ENCODE results near the gene ASXL1. TPM values are rescaled to one million over a fixed set of nuclear protein-coding genes. Genes with fewer than 3 reads are reported as not detected.
A peak's percentile ranks its signal among the peaks of the same experiment; 100 is the strongest.

ASXL1 gene
- polyA plus RNA-seq, 2 of the 4 experiments (the other 2 are of a cell fraction) = 35.7 to 36.0 TPM

DNA sequence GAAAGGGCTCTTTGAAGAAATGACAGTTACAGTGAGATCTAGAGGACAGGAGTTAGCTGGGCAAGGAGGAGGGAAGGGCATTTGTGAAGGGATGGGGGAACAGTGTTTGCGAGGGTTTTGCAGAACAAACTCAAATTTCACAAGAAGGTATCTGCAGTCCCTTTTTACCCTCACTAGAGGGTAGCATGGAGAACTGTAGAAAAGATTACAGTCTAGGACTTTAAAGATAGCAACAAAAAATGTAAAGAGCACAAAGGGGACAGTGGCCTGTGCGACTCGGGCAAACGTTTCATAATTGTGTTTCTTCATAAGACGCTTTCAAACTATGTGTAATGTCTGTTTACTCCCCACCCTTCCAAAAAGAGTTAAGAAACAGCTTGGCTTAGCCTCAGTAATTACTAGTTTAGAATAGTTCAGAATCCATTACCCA is 21.2 kb upstream of the ASXL1 start:
- peak; percentile 67 for TF ChIP-seq SMC3 (IDR thresholded peaks at IDR 0.05)
- TF ChIP-seq, protein P1, sequence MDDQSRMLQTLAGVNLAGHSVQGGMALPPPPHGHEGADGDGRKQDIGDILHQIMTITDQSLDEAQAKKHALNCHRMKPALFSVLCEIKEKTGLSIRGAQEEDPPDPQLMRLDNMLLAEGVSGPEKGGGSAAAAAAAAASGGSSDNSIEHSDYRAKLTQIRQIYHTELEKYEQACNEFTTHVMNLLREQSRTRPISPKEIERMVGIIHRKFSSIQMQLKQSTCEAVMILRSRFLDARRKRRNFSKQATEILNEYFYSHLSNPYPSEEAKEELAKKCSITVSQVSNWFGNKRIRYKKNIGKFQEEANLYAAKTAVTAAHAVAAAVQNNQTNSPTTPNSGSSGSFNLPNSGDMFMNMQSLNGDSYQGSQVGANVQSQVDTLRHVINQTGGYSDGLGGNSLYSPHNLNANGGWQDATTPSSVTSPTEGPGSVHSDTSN (IDR thresholded peaks at IDR 0.05) = no peak
- no peak for TF ChIP-seq EHMT2 (IDR thresholded peaks at IDR 0.05; ENCODE audit: low read depth)
- no peak for TF ChIP-seq FOXS1 (CRISPR knock-in tag; IDR thresholded peaks at IDR 0.05)
- TF ChIP-seq RAD21 (conservative IDR thresholded peaks at IDR 0.05 in 1 of 2, IDR thresholded peaks at IDR 0.05 in 1 of 2) = peak; percentile 58 to 65
- peak; percentile 56 for TF ChIP-seq CTCF (IDR thresholded peaks at IDR 0.05)
- no peak for TF ChIP-seq EP300 (IDR thresholded peaks at IDR 0.05)
- DNase-seq (ENCODE audit: low read depth in 1 of 2, low spot score in 1 of 2) (peak; percentile 44 to 57), ATAC-seq (peak; percentile 83 to 84; a peak in 5 of 6 replicates), FAIRE-seq (no peak)
- ChIA-PET CTCF (interaction anchor here (0.6 to 2.7 kb wide), 23 partner anchors 8 to 190 kb away, joined by 3 to 25 read pairs (median 4); no protein-coding TSS in a partner anchor), POLR2A (no interaction called here)
- 26% methylated on average over 5 of the region's 5 CpGs for WGBS (ENCODE audit: missing lambda C conversion rate)
- no peak overlapping the region for H3K4me3 ChIP-seq
- no peak overlapping the region for H3K4me2 ChIP-seq
- H3K27ac ChIP-seq = no peak overlapping the region
- H3K4me1 ChIP-seq = peaks cover 12% of the 10 kb centered on the region
- H3K9me3 ChIP-seq = no peaks in the 10 kb centered on the region

DNA sequence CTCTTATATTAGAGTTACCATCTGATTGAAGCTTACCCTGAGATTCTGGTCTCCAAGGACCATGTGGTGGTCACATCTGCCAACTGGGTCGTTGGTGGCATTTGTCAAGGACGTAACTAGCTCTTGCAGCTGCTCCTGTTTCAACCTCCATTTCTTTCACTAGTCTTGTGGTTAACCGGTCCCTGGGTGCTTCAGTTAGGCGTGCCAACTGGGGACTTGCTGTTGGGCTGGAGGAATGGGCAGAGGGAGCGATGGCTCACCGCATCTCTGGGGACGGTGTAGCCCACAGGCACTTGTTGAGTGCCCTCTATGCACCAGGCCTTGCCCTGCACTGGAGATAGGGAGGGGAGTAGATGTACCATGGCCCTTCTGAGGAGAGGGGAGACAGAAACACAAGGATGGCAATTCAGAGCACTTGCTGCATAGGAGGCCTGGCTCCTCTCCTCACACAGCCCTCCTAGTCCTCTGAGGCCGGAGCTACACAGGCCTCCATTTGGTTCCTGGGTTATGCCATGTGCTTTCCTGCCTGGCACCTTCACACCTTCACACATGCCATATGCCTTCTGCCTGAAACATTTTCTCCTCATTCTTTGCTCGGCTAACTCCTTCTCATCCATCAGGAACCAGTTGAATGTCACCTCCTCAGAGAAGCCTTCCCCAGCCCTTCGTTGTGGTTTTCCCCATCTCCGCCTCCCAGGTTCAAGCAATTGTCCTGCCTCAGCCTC is 20.0 kb upstream of the ASXL1 start:
- Histone ChIP-seq H3K9me3 (no peaks in the 10 kb centered on the region), H3K4me3 (no peak overlapping the region), H3K4me2 (no peak overlapping the region), H3K27ac (no peak overlapping the region), H3K4me1 (peaks cover 8% of the 10 kb centered on the region; the same call in 2 of the 3 replicates)
- DNase-seq (ENCODE audit: low read depth in 1 of 2, low spot score in 1 of 2) (no peak), FAIRE-seq (no peak), ATAC-seq (no peak)
- 93% methylated on average over 11 of the region's 11 CpGs for WGBS (ENCODE audit: missing lambda C conversion rate)
- CTCF ChIA-PET = interaction anchor here (0.6 to 2.7 kb wide), 13 partner anchors 10 to 199 kb away, joined by 3 to 25 read pairs (median 6); no protein-coding TSS in a partner anchor
- POLR2A ChIA-PET = no interaction called here
- TF ChIP-seq EHMT2 (IDR thresholded peaks at IDR 0.05; ENCODE audit: low read depth) = no peak

GRCh38 chr20:32338665-32339064 is 19.5 kb upstream of the ASXL1 start:
- DNase-seq (ENCODE audit: low read depth in 1 of 2, low spot score in 1 of 2) (no peak), FAIRE-seq (no peak), ATAC-seq (no peak)
- 87% methylated on average over 7 of the region's 7 CpGs for WGBS (ENCODE audit: missing lambda C conversion rate)
- no peak for TF ChIP-seq ZNF302 (CRISPR knock-in tag; IDR thresholded peaks at IDR 0.05)
- TF ChIP-seq, protein P2, sequence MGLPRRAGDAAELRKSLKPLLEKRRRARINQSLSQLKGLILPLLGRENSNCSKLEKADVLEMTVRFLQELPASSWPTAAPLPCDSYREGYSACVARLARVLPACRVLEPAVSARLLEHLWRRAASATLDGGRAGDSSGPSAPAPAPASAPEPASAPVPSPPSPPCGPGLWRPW (IDR thresholded peaks at IDR 0.05) = no peak
- no peak for TF ChIP-seq POLR2AphosphoS2 (conservative IDR thresholded peaks at IDR 0.05; ENCODE audit: low read length)
- TF ChIP-seq BCL3 (IDR thresholded peaks at IDR 0.05) = no peak
- TF ChIP-seq FOSB (CRISPR knock-in tag; IDR thresholded peaks at IDR 0.05) = no peak
- no peak for TF ChIP-seq RCOR1 (IDR thresholded peaks at IDR 0.05; ENCODE audit: low read depth, low read length)
- no peak for TF ChIP-seq FOXS1 (CRISPR knock-in tag; IDR thresholded peaks at IDR 0.05)
- no peak for TF ChIP-seq HDAC2 (IDR thresholded peaks at IDR 0.05)
- TF ChIP-seq JUN (IDR thresholded peaks at IDR 0.05) = no peak
- no peak for TF ChIP-seq SREBF2 (IDR thresholded peaks at IDR 0.05)
- no peak for TF ChIP-seq CTCF (IDR thresholded peaks at IDR 0.05)
- TF ChIP-seq ZFP36 (IDR thresholded peaks at IDR 0.05; ENCODE audit: borderline replicate concordance, partially characterized antibody) = no peak
- TF ChIP-seq HOXB5 (CRISPR knock-in tag; IDR thresholded peaks at IDR 0.05) = no peak
- TF ChIP-seq FOSL2 (IDR thresholded peaks at IDR 0.05) = no peak
- no peak for TF ChIP-seq FOSL2 (CRISPR knock-in tag; IDR thresholded peaks at IDR 0.05)
- no peak for TF ChIP-seq TFCP2L1 (CRISPR knock-in tag; IDR thresholded peaks at IDR 0.05)
- Histone ChIP-seq H3K9me3 (no peaks in the 10 kb centered on the region), H3K27ac (no peak overlapping the region), H3K4me2 (no peak overlapping the region), H3K4me3 (no peak overlapping the region), H3K4me1 (peaks cover 7% of the 10 kb centered on the region; the same call in 1 of the 3 replicates)
- POLR2A ChIA-PET = no interaction called here
- CTCF ChIA-PET = interaction anchor here (1.1 to 1.5 kb wide), 3 partner anchors 9 to 17 kb away, joined by 3 to 7 read pairs (median 4); no protein-coding TSS in a partner anchor
